Epithelial cell of umbilical artery (primary cell): Measurements from ENCODE around the gene SNX10. TPM values are rescaled to one million over a fixed set of nuclear protein-coding genes. Genes with fewer than 3 reads are reported as not detected.

Source experiments
- total RNA-seq: library from RNA; depleted of rRNA; stranded (reverse); fragments of >200 nt; gene quantifications from 2 replicates; pipeline ENCODE4 v1.2.3, GENCODE V29; 2014

Gene SNX10
- total RNA-seq, result 0.32 and 0.61 TPM in 2 replicates

DNA sequence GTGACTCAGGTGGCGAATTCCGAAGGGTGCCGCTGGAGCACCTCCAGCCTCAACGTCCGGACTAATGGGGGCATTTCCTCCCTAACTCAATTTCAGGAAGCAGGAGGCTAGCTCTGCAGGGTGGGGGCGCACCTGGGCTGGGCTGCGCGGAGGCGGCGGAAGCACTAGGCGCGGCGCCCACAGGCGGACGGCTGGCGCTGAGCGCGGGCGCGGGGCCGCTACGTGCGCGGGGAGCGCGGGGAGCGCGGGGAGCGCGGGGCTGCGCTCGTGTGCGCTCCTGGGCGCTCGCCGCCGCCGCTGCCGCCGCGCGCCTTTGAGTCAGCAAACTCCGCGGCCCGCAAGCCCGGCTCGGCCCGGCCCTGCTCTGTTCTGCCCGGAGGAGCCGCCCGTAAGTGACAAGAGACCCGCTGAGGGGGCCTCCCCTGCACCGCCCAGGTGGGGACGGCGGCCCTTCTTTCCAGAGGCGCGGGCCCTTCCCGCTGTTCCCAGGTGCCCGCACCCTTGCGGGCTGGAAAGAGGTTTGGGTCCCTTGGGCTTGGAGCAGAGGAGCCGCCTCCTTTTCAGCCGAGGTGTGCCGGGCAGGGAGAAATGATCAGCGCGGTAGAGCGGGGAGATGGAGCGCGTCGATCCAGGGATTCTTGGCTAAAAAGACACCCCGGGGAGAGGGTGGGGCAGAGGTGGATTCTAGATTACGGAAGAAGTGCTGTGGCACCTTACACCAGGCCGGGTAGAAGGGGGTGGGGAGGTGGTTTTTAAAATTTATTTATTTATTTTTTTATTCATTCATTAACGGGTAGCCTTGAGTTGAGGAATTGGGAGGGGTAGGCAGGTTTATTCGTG is at the start of gene SNX10:
TSS of gene SNX10 (plus strand) at position 164 of the 840 bp plus-strand sequence. CDS start 54,581 bp downstream, outside the sequence.

Other genes with a start within 250 kb of the SNX10 start
- gene NFE2L3, start 139.7 kb upstream of the SNX10 start, total RNA-seq, result 63.7 and 82.5 TPM in 2 replicates
- gene HNRNPA2B1, start 91.1 kb upstream of the SNX10 start, total RNA-seq, result 170 and 180 TPM in 2 replicates
- 206 and 215 TPM in 2 replicates for gene CBX3, start 90.1 kb upstream of the SNX10 start, total RNA-seq